GM06990 (cell line): ENCODE results near the gene HIRIP3.

Experiments used
- DNase-seq: peaks from one replicate; pipeline ENCODE4 v3.0.0-alpha.2; 2011; ENCODE audit not compliant: insufficient read length; ENCODE audit errors: extremely low read depth
- H3K27me3 ChIP-seq: replicated peaks from 2 replicates; pipeline ENCODE4 v1.6.0; 2011; ENCODE audit warnings: low read length; ENCODE audit not compliant: control insufficient read depth, insufficient read depth
- H3K36me3 ChIP-seq: 2 replicates; pipeline ENCODE4 v1.5.1; 2011; ENCODE audit warnings: low read length; ENCODE audit not compliant: control insufficient read depth, insufficient read depth
- H3K4me3 ChIP-seq: replicated peaks from 2 replicates; pipeline ENCODE4 v1.5.1; 2011; ENCODE audit warnings: low read depth, mild to moderate bottlenecking, control low read depth, low read length
- TF ChIP-seq, protein P1 (sequence below): IDR thresholded peaks from 2 replicates; pipeline ENCODE4 v1.5.1; 2011; ENCODE audit warnings: low read length, control low read depth, mild to moderate bottlenecking, inconsistent platforms; ENCODE audit not compliant: insufficient read depth, poor library complexity, severe bottlenecking

Gene HIRIP3

GRCh38 chr16:29943846-29944799 lies 51.3 kb downstream of the HIRIP3 start:
- TF ChIP-seq, protein P1, sequence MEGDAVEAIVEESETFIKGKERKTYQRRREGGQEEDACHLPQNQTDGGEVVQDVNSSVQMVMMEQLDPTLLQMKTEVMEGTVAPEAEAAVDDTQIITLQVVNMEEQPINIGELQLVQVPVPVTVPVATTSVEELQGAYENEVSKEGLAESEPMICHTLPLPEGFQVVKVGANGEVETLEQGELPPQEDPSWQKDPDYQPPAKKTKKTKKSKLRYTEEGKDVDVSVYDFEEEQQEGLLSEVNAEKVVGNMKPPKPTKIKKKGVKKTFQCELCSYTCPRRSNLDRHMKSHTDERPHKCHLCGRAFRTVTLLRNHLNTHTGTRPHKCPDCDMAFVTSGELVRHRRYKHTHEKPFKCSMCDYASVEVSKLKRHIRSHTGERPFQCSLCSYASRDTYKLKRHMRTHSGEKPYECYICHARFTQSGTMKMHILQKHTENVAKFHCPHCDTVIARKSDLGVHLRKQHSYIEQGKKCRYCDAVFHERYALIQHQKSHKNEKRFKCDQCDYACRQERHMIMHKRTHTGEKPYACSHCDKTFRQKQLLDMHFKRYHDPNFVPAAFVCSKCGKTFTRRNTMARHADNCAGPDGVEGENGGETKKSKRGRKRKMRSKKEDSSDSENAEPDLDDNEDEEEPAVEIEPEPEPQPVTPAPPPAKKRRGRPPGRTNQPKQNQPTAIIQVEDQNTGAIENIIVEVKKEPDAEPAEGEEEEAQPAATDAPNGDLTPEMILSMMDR = no peak
- Histone ChIP-seq H3K36me3 (no peaks in the 10 kb centered on the region), H3K27me3 (no peaks in the 10 kb centered on the region), H3K4me3 (no peak overlapping the region)
- no peak for DNase-seq
